ENCODE measurements around the gene SPRED1. TPM values are rescaled to one million over a fixed set of nuclear protein-coding genes. Genes with fewer than 3 reads are reported as not detected.

Gene SPRED1
- total and polyA plus RNA-seq, 8 donors: 2.2 to 112 (median 11.1) TPM

DNA sequence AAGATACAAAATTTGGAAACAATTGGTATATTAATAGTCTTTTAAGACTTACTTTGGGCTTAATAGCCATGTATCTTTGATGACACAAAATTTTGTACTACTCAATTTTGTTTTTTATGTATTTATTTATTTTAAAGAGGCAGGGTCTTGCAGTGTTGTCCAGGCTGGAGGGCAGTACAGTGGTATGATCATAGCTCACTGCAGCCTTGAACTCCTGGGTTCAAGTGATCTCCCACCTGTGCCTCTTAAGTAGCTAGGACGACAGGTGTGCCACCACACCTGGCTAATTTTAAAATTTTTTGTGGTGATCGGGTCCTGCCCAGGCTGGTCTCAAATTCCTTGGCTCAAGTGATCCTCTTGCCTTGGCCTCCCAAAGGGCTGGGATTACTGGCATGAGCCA is 6.5 kb downstream of the SPRED1 start:
- intact Hi-C loops (cut with DNase I; ENCODE audit: low total_unique reads): loop anchor here (10.0 kb wide), 1 partner anchor 86 kb away; no protein-coding TSS in a partner anchor
- no peak for TF ChIP-seq POLR2A (IDR thresholded peaks at IDR 0.05)
- TF ChIP-seq EP300 (IDR thresholded peaks at IDR 0.05): no peak
- TF ChIP-seq, protein P1, sequence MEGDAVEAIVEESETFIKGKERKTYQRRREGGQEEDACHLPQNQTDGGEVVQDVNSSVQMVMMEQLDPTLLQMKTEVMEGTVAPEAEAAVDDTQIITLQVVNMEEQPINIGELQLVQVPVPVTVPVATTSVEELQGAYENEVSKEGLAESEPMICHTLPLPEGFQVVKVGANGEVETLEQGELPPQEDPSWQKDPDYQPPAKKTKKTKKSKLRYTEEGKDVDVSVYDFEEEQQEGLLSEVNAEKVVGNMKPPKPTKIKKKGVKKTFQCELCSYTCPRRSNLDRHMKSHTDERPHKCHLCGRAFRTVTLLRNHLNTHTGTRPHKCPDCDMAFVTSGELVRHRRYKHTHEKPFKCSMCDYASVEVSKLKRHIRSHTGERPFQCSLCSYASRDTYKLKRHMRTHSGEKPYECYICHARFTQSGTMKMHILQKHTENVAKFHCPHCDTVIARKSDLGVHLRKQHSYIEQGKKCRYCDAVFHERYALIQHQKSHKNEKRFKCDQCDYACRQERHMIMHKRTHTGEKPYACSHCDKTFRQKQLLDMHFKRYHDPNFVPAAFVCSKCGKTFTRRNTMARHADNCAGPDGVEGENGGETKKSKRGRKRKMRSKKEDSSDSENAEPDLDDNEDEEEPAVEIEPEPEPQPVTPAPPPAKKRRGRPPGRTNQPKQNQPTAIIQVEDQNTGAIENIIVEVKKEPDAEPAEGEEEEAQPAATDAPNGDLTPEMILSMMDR (IDR thresholded peaks at IDR 0.05): no peak
- no peak for TF ChIP-seq POLR2AphosphoS5 (IDR thresholded peaks at IDR 0.05)
- Histone ChIP-seq H3K4me3 (no peak overlapping the region), H3K9me3 (no peaks in the 10 kb centered on the region), H3K36me3 (no peaks in the 10 kb centered on the region), H3K4me1 (peaks cover 0 to 56% (median 16%) of the 10 kb centered on the region in 4 donors), H3K27me3 (no peaks in the 10 kb centered on the region), H3K27ac (no peak overlapping the region)
- DNase-seq: no peak
- WGBS, 5 donors: 89 to 98% (median 92%) methylated on average over 2 of the region's 2 CpGs

- Histone ChIP-seq H3K4me1 (peaks cover 0 to 55% (median 12%) of the 10 kb centered on the region in 4 donors), H3K36me3 (no peaks in the 10 kb centered on the region), H3K27me3 (no peaks in the 10 kb centered on the region), H3K9me3 (no peaks in the 10 kb centered on the region), H3K27ac (no peak overlapping the region), H3K4me3 (no peak overlapping the region)
- intact Hi-C loops (cut with DNase I; ENCODE audit: low total_unique reads): no loop called here
- no peak for DNase-seq
- TF ChIP-seq EP300 (IDR thresholded peaks at IDR 0.05) (no peak), POLR2A (IDR thresholded peaks at IDR 0.05) (no peak), POLR2AphosphoS5 (IDR thresholded peaks at IDR 0.05) (no peak)
- TF ChIP-seq, protein P1 (IDR thresholded peaks at IDR 0.05): no peak
- WGBS, 5 donors: 72 to 86% (median 83%) methylated on average over 2 of the region's 2 CpGs
Measured at GRCh38 chr15:38260077-38260476, 7.4 kb downstream of the SPRED1 start.

DNA sequence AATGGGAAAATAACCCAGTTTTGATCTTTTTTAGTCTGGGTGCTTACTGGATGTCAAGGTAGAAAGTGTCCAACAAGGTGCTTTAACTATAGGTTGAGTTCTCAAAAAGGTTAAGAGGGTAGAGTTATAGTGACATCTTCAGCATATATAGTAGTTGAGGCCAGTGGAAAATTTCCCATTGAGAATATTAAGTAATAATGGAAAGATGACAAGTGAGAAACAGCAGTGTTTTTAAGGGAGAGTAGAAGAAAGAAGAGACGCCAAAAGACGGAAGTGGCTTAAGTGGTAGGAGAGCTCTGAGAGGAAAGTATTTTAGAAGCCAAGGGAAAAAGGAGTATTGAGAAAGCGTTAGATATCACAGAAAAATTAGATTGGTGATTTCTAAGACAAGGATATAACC is 10.6 kb downstream of the SPRED1 start:
- intact Hi-C loops (cut with DNase I; ENCODE audit: low total_unique reads): no loop called here
- no peaks in the 10 kb centered on the region for H3K27me3 ChIP-seq
- WGBS, 5 donors: 90 to 96% (median 95%) methylated on average over 3 of the region's 3 CpGs

DNA sequence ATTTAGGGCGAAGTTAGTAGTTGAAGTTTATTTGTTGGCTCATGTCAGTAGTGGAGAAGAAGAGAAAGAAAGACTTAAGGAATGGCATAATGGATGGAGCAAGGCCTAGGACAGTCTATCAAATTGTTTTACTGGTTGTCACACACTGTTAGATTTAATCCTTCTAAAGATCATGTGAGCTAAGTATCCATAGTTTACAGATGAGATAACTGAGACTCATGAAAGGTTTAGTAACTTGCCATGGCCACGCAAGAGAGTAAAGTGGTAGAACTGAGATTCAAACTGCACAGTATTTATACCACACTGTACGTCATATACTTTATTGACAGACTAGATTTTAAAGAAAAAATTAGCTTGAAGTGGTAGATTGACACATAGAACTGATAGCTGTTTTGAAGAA is 11.4 kb downstream of the SPRED1 start:
- H3K4me3 ChIP-seq: no peak overlapping the region
- DNase-seq: no peak
- no peaks in the 10 kb centered on the region for H3K9me3 ChIP-seq
- intact Hi-C loops (cut with DNase I; ENCODE audit: low total_unique reads): no loop called here
- peaks cover 0 to 49% (median 15%) of the 10 kb centered on the region in 4 donors for H3K4me1 ChIP-seq
- no peaks in the 10 kb centered on the region for H3K27me3 ChIP-seq
- TF ChIP-seq POLR2AphosphoS5 (IDR thresholded peaks at IDR 0.05): no peak
- TF ChIP-seq EP300 (IDR thresholded peaks at IDR 0.05): no peak
- TF ChIP-seq, protein P1 (IDR thresholded peaks at IDR 0.05): no peak
- TF ChIP-seq POLR2A (IDR thresholded peaks at IDR 0.05): no peak
- no peak overlapping the region for H3K27ac ChIP-seq
- H3K36me3 ChIP-seq: peaks cover 0 to 2% (median 0%) of the 10 kb centered on the region in 4 donors
- 50 to 76% (median 51%) methylated on average over 3 of the region's 3 CpGs for WGBS, 5 donors

More for the DNA sequence above, 10.6 kb downstream of the SPRED1 start:
- H3K36me3 ChIP-seq: no peaks in the 10 kb centered on the region
- peaks cover 0 to 54% (median 15%) of the 10 kb centered on the region in 4 donors for H3K4me1 ChIP-seq
- no peak for DNase-seq
- TF ChIP-seq EP300 (IDR thresholded peaks at IDR 0.05) (no peak), POLR2A (IDR thresholded peaks at IDR 0.05) (no peak), POLR2AphosphoS5 (IDR thresholded peaks at IDR 0.05) (no peak)
- TF ChIP-seq, protein P1 (IDR thresholded peaks at IDR 0.05): no peak
- no peaks in the 10 kb centered on the region for H3K9me3 ChIP-seq
- H3K4me3 ChIP-seq: no peak overlapping the region
- H3K27ac ChIP-seq: no peak overlapping the region
